GM18907 (cell line): ENCODE measurements around the gene GADL1.

Source experiments
- ATAC-seq: cut with Tn5 transposase; IDR thresholded peaks from one replicate; pipeline ENCODE4 v1.9.1; 2021; ENCODE audit warnings: mild to moderate bottlenecking, moderate library complexity; ENCODE audit not compliant: unreplicated experiment

GADL1 gene

GRCh38 chr3:30878862-30879261 lies 15.6 kb downstream of the GADL1 start:
- ATAC-seq: no peak

GRCh38 chr3:30875505-30875904 lies 19.0 kb downstream of the GADL1 start:
- ATAC-seq: no peak

- no peak for ATAC-seq
Observed at GRCh38 chr3:30873671-30874070, 20.8 kb downstream of the GADL1 start.

GRCh38 chr3:30872879-30873278 lies 21.6 kb downstream of the GADL1 start:
- ATAC-seq: no peak

GRCh38 chr3:30871720-30872119 lies 22.7 kb downstream of the GADL1 start:
- ATAC-seq: no peak

GRCh38 chr3:30864836-30865235 lies 29.6 kb downstream of the GADL1 start:
- no peak for ATAC-seq

- no peak for ATAC-seq
Observed at GRCh38 chr3:30864132-30864531, 30.3 kb downstream of the GADL1 start.

GRCh38 chr3:30862004-30862403 lies 32.5 kb downstream of the GADL1 start:
- no peak for ATAC-seq

- ATAC-seq: no peak
Observed at GRCh38 chr3:30858894-30859389, 35.5 kb downstream of the GADL1 start.

- ATAC-seq: no peak
Observed at GRCh38 chr3:30855400-30856292, 38.8 kb downstream of the GADL1 start.

GRCh38 chr3:30852833-30853232 lies 41.6 kb downstream of the GADL1 start:
- no peak for ATAC-seq

GRCh38 chr3:30848087-30848779 lies 46.2 kb downstream of the GADL1 start:
- no peak for ATAC-seq

GRCh38 chr3:30847592-30847991 lies 46.9 kb downstream of the GADL1 start:
- ATAC-seq: no peak

- no peak for ATAC-seq
Observed at GRCh38 chr3:30845606-30846005, 48.9 kb downstream of the GADL1 start.

- ATAC-seq: no peak
Observed at GRCh38 chr3:30843877-30844276, 50.6 kb downstream of the GADL1 start.

- no peak for ATAC-seq
Observed at GRCh38 chr3:30836141-30836540, 58.3 kb downstream of the GADL1 start.

- ATAC-seq: no peak
Observed at GRCh38 chr3:30835667-30836066, 58.8 kb downstream of the GADL1 start.

- ATAC-seq: no peak
Observed at GRCh38 chr3:30832961-30833575, 61.4 kb downstream of the GADL1 start.

GRCh38 chr3:30827080-30827479 lies 67.4 kb downstream of the GADL1 start:
- no peak for ATAC-seq

- ATAC-seq: no peak
Observed at GRCh38 chr3:30826531-30826942, 67.9 kb downstream of the GADL1 start.

- ATAC-seq: no peak
Observed at GRCh38 chr3:30819067-30819798, 75.2 kb downstream of the GADL1 start.
